GM18520 (cell line): ENCODE data around the gene KIFC3.
"Not testable (repeated sequence)": the region's sequence is repeated elsewhere in the genome, so short reads cannot be mapped to it uniquely, and the experiment has no call there.

Source experiments
- ATAC-seq: cut with Tn5 transposase; IDR thresholded peaks from one replicate; pipeline ENCODE4 v1.9.1; 2021; ENCODE audit not compliant: unreplicated experiment

Gene KIFC3

GRCh38 chr16:57725554-57725953 lies 76.7 kb downstream of the KIFC3 start:
- no peak for ATAC-seq

GRCh38 chr16:57725151-57725550 lies 77.1 kb downstream of the KIFC3 start:
- no peak for ATAC-seq

- ATAC-seq, result no peak
Measured at GRCh38 chr16:57724531-57724930, 77.8 kb downstream of the KIFC3 start.

GRCh38 chr16:57723170-57723569 lies 79.1 kb downstream of the KIFC3 start:
- ATAC-seq, result no peak

- no peak for ATAC-seq
Measured at GRCh38 chr16:57722651-57723050, 79.6 kb downstream of the KIFC3 start.

GRCh38 chr16:57722210-57722499 lies 80.1 kb downstream of the KIFC3 start:
- no peak for ATAC-seq

- ATAC-seq, result no peak
Measured at GRCh38 chr16:57721356-57722209, 80.7 kb downstream of the KIFC3 start.

GRCh38 chr16:57720142-57720575 lies 82.1 kb downstream of the KIFC3 start:
- ATAC-seq, result no peak

GRCh38 chr16:57714047-57714446 lies 88.2 kb downstream of the KIFC3 start:
- ATAC-seq, result no peak

GRCh38 chr16:57713596-57713995 lies 88.7 kb downstream of the KIFC3 start:
- ATAC-seq, result no peak

GRCh38 chr16:57712569-57712968 lies 89.7 kb downstream of the KIFC3 start:
- not testable (repeated sequence) for ATAC-seq

GRCh38 chr16:57711993-57712392 lies 90.3 kb downstream of the KIFC3 start:
- ATAC-seq, result no peak

GRCh38 chr16:57711346-57711745 lies 90.9 kb downstream of the KIFC3 start:
- no peak for ATAC-seq

- no peak for ATAC-seq
Measured at GRCh38 chr16:57709663-57710062, 92.6 kb downstream of the KIFC3 start.
